Colonic mucosa (tissue), 4 donors: ENCODE data around the gene NOC2L. TPM values are rescaled to one million over a fixed set of nuclear protein-coding genes. Genes with fewer than 3 reads are reported as not detected.

Experiments
- DNase-seq: peaks from one replicate; pipeline ENCODE4 v3.0.0-alpha.2; 2020
- H3K27ac ChIP-seq: fragments of 200-600 bp; one replicate; pipeline ENCODE4 v1.8.0; 2021
- H3K27me3 ChIP-seq: fragments of 200-600 bp; one replicate; pipeline ENCODE4 v1.8.0; 2021
- H3K36me3 ChIP-seq: fragments of 200-600 bp; one replicate; pipeline ENCODE4 v1.8.0; 2021
- H3K4me1 ChIP-seq: fragments of 200-600 bp; one replicate; pipeline ENCODE4 v1.8.0; 2021; ENCODE audit warnings: mild to moderate bottlenecking
- H3K4me3 ChIP-seq: fragments of 200-600 bp; one replicate; pipeline ENCODE4 v1.8.0; 2021
- H3K9ac ChIP-seq, 2 donors: one replicate each; pipeline ENCODE4 v1.7.0; 2013; ENCODE audit warnings: control low read depth in 2 of 2, low read depth in 2 of 2, low read length in 2 of 2
- H3K9me3 ChIP-seq: fragments of 200-600 bp; one replicate; pipeline ENCODE4 v1.8.0; 2021
- CTCF ChIP-seq: fragments of 200-600 bp; IDR thresholded peaks from one replicate; pipeline ENCODE4 v1.8.0; 2022; ENCODE audit warnings: antibody characterized with exemption, mild to moderate bottlenecking
- intact Hi-C: fragments of 100-400 bp; cut with DNase I; formaldehyde crosslinking; loops from one replicate; pipeline ENCODE4 v1.14.1; 2022
- total RNA-seq, 2 donors: library from RNA; stranded (reverse); fragmentation: NEBNext Ultra II Directional in 1 of 2; extraction: Animal tissue kit (Norgen Biotek cat#: 25700) in 1 of 2; gene quantifications; one replicate each; pipeline ENCODE4 v1.2.1, GENCODE V29; 2021
- donor health status: healthy.
- donor health status: DM: no; HTN: no; CAD: no.
- donor health status: DM: no; HTN: no; CAD: no.

The NOC2L gene
- total RNA-seq, 2 donors from 2014 or later = 46.9 to 127 TPM

GRCh38 chr1:934991-935750 lies 23.9 kb downstream of the NOC2L start:
- intact Hi-C loops = no loop called here
- no peaks in the 10 kb centered on the region for H3K4me1 ChIP-seq
- H3K36me3 ChIP-seq = no peaks in the 10 kb centered on the region
- H3K27ac ChIP-seq = no peak overlapping the region
- TF ChIP-seq CTCF = no peak
- no peak for DNase-seq
- H3K9ac ChIP-seq = no peak overlapping the region
- peaks cover 72% of the 10 kb centered on the region for H3K27me3 ChIP-seq
- H3K4me3 ChIP-seq = no peak overlapping the region
- H3K9me3 ChIP-seq = no peaks in the 10 kb centered on the region

GRCh38 chr1:933603-933940 lies 25.5 kb downstream of the NOC2L start:
- no peaks in the 10 kb centered on the region for H3K36me3 ChIP-seq
- H3K4me3 ChIP-seq = no peak overlapping the region
- intact Hi-C loops = no loop called here
- no peak for DNase-seq
- H3K9ac ChIP-seq = no peak overlapping the region
- TF ChIP-seq CTCF = no peak
- no peaks in the 10 kb centered on the region for H3K9me3 ChIP-seq
- peaks cover 69% of the 10 kb centered on the region for H3K27me3 ChIP-seq
- H3K27ac ChIP-seq = no peak overlapping the region
- H3K4me1 ChIP-seq = no peaks in the 10 kb centered on the region

- Histone ChIP-seq H3K27ac (no peak overlapping the region), H3K9me3 (no peaks in the 10 kb centered on the region), H3K9ac (no peak overlapping the region), H3K4me1 (no peaks in the 10 kb centered on the region), H3K4me3 (no peak overlapping the region), H3K36me3 (no peaks in the 10 kb centered on the region), H3K27me3 (peaks cover 70% of the 10 kb centered on the region)
- no peak for DNase-seq
- intact Hi-C loops = no loop called here
- TF ChIP-seq CTCF = no peak
These were observed 26.1 kb downstream of the NOC2L start for GRCh38 chr1:932776-933602.

DNA sequence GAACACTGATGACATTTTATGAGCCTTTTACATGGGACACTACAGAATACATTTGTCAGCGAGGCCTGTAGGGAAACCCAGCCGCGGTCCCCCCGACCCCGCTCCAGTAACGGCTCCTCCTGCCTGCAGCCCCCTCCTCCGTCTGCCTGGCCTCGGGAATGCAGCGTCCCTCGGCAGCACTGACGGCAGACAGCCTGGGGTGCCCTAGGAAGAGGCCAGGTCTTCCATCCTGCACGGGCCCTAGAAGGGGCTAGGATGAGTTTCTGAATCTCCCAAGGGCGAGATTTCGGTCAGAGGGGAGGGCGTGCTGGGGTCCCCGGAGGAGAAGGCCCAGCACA lies 26.9 kb downstream of the NOC2L start:
- intact Hi-C loops = no loop called here
- H3K36me3 ChIP-seq = no peaks in the 10 kb centered on the region
- no peaks in the 10 kb centered on the region for H3K4me1 ChIP-seq
- no peak overlapping the region for H3K4me3 ChIP-seq
- no peak overlapping the region for H3K9ac ChIP-seq
- H3K27me3 ChIP-seq = peaks cover 76% of the 10 kb centered on the region
- TF ChIP-seq CTCF = no peak
- DNase-seq = no peak
- H3K9me3 ChIP-seq = no peaks in the 10 kb centered on the region
- H3K27ac ChIP-seq = no peak overlapping the region

GRCh38 chr1:931380-932172 lies 27.5 kb downstream of the NOC2L start:
- H3K4me1 ChIP-seq = no peaks in the 10 kb centered on the region
- no peak for DNase-seq
- intact Hi-C loops = no loop called here
- no peak for TF ChIP-seq CTCF
- no peak overlapping the region for H3K27ac ChIP-seq
- no peaks in the 10 kb centered on the region for H3K36me3 ChIP-seq
- no peak overlapping the region for H3K4me3 ChIP-seq
- H3K9ac ChIP-seq = no peak overlapping the region
- H3K9me3 ChIP-seq = no peaks in the 10 kb centered on the region
- peaks cover 76% of the 10 kb centered on the region for H3K27me3 ChIP-seq
